Cerebellar cortex (tissue), 1 donor: ENCODE measurements around the gene RNF220.
"Not testable (repeated sequence)": the region's sequence is repeated elsewhere in the genome, so short reads cannot be mapped to it uniquely, and the experiment has no call there.

Experiments
- DNase-seq: peaks from one replicate; pipeline ENCODE4 v3.0.0-alpha.2; 2015; ENCODE audit warnings: low spot score

Gene RNF220

DNA sequence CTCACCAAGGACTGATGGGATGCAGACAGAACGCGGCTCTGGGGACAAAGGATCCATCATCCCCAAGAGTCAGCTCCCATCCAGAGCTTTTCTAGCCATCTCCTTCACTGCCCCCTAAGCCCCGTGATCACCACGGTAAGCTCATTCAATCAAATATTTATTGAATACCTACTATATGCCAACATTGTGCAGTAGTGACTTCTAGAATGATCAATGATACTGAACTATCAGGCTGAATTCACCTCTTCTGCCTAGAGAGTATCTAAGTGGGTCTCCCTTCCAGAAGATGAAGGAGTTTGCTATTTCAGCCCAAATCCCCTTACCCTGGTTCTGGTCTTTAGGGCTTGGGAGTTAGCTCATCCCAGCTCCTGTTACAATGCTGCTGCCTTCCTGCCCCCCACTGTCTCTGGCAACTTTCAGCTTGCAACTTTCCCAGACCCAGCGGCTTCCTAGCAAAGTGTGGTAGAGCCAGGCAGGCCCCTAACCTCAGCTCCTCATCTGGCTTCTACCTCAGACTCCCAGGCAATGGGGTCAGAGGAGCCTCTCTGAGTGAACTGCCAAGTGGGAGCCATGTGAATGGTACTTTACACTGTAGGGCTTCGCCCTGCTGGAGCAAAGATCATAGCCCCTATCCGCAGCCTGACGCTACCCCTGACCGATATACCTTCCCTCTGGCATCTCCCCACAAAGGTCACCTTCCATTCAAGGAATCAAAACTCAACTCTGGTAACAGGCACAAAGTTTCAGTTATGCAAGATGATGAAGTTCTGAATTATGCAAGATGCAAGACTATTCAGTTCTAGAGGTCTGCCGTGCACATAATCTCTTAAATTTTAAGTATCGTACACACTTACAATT lies 248.3 kb downstream of the RNF220 start:
- no peak for DNase-seq

DNA sequence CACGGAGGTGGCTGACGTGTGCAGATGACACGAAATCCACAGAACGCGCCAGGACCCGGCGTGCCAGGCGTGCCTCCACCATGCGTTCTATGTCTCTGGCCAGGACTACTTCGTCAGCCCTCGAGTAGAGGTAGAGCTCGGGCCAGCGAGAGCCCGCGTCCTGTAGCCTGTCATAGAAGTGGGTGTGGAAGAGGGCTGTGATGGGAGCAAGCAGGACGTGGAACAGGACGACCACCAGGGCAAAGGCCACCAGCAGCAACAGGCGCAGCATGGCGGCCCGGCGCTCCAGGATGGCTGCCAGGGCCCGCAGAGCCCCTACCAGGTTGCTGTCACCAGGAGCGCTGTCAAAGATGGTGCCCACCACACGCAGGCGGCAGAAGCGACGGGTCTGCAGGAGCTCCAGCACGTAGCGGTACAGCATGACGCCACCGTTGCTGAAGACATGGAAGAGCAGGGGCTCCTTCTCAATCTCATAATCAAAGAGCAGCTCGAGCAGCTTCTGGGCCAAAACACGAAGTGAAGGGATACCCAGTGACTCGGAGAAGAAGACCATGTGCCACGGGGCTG lies 249.6 kb downstream of the RNF220 start:
- DNase-seq, result no peak

DNA sequence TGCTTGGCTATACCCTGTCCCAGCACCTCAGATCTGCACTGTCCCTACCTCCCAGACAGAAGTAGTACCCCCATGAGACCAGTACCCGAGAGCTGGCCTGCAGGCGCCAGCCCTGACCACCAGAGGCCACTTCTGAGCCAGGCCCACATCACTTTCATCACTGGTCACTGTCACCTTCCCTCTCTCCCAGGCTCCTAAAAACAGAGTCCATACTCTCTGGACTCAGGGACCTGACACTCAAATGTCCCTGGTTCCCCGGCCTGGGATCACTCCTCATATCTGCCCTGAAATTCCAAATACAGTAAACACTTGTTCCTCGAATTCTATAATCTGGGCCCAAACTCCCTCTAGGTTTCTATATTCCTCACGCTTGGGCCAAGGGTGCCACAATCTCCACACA lies 250.6 kb downstream of the RNF220 start:
- DNase-seq, result no peak

DNA sequence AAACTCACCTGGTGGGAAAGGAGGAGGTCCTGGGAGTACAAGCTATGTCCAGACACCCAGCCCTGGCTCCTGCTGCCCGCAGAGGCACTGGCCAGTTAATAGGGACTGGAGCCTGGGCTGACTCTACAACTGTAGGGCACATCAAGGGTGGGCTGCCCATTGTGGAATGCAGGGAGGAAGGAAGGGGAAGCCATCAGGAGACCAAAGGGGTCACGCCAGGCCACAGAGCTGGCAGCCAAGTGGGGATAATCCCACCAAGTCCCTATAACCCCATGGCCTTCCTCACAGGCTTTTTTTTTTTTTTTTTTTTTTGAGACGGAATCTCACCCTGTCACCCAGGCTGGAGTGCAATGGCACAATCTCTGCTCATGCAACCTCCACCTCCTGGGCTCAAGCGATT lies 254.5 kb downstream of the RNF220 start:
- no peak for DNase-seq

DNA sequence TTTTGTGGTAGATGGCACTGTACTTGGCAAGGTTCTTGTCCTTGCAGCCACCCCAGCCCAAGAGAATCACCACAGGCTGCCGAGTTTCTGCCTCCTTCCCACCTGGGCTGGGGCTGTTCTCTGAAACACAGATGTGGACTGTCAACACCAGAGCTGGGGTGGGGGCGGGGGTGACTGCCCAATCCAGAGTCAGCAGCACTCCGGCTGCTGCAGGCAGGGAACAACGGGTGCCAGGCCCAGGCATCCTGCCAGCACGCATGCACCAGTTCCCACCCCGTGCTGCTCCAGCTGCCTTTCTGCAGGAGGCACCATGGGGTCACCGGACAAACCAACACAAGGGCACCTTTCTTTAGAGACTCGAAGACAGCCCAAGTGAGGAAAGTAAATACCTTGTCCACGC lies 255.1 kb downstream of the RNF220 start:
- DNase-seq, result no peak

DNA sequence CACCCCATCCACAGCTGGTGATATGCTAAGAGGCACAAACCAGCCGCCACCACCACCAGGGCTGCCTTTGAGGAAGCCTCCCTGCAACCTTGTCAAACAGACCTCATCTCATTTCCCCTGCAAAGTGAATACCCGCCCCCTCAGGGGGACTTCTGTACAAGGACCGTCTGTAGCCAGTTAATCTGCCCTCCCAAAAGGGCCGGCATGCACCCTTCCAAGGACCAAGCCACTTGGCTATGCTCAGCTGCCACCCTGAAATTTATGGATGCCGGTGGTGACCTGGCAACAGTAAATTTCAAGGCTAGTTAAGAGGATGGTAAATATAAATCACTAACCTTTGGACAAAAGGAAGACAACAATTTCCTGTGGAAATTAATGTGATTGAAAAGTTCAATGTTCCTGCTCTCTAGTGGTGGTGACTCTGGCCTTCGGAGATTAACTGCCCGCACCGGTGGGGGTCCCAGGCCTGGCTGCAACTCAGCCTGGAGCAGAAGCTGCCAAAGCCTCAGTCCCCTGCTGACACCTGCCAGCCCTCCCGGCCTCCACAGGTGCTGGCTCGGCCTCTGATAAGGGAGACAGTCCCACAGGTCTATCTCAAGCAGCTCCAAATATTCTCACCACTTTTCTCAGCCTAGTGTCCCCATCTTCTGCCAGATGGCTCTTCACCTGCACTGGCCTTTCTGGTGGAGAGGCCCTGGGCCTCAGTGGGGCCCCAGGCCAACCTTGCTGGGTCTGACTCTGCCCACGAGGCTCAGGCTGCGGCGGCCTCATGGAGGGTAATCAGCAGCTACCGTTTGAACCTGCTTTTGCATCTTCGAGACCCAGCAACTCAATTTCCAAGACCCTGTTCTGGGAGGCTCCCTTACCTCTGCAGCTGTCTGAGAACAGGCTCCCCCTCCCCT lies 257.0 kb downstream of the RNF220 start:
- no peak for DNase-seq

DNA sequence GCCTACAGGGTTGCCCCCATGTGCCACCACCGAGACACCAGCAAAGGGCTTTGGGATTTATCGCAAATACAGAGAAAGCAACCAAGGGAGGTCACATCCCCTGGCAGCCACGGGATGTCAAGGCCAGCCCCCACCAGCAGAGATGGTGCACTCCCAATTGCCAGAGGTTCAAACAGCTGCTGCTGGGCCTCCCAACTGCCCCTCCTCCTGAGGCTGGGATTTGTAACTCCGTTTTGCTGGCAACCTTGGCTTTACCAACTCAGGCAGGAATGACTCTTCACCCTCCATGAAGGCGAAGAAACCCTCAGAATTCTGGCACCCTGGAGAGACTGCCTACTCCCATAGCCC lies 257.6 kb downstream of the RNF220 start:
- no peak for DNase-seq

DNA sequence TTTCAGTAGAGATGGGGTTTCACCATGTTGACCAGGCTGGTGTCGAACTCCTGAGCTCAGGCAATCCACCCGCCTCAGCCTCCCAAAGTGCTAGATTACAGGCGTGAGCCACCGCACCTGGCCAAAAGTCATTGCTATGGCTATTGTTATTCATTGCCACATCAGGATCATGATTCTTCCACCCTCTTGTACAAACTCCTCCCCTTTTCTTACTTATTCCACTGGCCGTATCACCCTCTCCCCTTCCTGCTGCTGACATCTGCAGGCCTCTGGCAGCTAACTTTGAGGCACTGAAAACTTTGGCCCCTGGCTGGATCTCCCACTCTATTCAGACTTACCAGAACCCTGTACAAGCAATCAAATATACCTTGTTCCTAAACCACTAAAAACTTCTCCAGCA lies 258.4 kb downstream of the RNF220 start:
- no peak for DNase-seq

DNA sequence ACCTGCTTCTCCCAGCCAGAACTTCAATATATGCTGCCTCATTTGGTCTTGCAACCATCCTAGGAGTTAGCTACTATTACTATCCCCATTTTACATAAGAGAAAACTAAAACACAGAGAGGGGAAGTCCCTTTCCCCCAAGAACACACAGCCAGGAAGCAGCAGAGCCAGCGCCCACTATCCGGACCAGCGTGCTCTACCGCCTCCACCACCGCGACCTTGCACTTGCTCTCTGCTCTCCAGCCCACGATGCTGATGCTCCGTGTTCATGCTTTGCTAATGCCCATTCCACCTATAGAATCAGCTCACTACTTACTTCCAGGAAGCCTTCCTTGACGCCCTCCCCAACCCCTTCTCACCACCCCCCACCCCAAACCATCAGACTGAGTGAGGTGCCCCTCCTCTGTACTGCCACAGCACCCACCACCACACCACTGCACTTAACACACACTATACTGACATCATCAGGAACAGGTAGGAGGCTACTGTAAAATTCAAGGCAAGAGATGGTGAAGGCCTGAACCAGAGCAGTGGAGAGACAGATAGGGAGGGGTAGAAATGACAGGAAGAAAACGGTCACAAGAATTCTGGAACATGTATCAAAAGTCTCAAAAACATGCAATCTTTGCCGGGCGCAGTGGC lies 259.8 kb downstream of the RNF220 start:
- DNase-seq, result no peak

DNA sequence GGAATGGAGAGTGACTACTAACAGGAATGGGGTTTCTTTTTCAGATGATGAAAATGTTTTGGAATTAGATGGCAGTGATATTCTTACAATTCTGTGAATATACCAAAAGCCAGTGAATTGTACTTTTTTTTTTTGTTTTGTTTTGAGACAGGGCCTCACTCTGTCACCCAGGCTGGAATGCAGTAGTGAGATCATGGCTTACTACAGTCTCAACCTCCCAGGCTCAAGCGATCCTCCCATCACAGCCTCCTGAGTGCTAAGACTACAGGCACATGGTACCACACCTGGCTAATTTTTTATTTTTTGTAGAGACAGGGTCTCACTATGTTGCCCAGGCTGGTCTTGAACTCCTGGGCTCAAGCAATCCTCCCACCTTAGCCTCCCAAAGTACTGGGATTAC lies 261.7 kb downstream of the RNF220 start:
- DNase-seq, result not testable (repeated sequence)

DNA sequence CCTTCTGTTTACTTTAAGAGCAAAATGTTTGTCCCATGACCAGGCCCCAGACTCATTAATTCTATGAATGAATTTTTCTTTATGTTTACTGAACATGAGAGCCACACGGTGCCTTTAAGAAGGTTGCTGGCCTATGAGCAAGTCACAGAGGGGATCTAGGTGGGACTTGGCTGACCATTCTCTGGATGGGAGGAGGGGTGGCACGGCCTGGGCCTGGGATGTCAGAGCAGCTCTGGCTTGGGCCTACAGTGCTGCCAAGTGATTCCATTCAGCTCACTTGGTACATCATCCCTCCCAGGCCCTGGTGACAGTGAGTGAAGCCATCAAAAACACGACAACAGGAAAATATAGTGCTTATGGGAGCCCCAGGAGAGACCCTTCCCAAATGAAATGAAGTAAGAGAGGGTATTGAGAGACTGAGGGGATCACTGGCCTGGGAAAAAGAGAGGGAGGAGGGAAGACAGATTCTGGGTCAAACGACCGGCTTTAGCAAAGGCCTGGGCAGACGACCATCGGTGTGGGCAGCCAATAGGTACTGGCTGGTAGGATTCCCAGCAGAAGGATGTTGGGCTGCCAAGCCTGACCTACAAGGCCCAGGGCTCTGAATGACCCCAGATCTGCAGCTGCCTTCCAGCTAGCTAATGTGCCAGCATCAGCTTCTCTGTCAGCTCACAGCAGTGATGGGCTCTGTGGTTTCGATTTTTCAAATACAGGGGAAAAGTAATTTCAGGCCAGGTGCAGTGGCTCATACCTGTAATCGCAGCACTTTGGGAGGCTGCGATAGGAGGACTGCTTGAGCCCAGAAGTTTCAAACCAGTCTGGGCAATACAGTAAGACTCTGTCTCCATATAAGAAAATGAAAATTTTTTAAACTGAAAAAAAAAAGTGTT lies 265.9 kb downstream of the RNF220 start:
- DNase-seq, result peak; percentile 50

DNA sequence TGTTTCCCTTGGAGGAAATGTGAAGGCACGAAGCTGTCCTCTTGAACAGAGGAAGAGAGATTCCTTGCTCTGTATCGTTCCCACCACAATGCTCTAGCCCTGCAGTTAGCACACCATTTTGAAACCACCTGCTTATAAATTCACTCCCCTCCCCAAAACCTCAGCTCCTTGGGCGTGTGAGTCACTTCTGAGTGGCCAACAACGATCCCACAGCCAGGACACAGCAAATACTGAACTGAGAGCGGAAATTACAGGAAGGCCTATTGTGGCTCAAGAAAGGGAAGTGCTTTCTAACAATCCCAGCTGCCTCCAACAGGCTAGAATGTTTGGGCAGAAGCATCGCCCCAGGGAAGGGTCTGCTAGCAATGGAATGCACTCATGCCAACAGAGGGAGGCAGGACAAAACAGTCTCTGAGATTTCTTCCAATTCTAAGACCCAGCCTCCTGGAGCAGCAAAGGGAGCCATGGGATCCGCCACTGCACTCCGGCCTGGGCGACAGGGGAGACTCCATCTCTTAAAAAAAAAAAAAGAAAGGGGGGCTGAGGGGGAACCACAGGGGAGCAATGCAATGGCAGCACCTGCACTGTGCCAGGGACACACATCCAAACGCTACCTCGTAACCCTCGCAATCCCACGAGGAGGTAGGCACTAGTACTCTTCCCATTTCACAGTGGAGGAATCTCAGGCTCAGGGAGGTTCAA lies 267.4 kb downstream of the RNF220 start:
- DNase-seq, result no peak

DNA sequence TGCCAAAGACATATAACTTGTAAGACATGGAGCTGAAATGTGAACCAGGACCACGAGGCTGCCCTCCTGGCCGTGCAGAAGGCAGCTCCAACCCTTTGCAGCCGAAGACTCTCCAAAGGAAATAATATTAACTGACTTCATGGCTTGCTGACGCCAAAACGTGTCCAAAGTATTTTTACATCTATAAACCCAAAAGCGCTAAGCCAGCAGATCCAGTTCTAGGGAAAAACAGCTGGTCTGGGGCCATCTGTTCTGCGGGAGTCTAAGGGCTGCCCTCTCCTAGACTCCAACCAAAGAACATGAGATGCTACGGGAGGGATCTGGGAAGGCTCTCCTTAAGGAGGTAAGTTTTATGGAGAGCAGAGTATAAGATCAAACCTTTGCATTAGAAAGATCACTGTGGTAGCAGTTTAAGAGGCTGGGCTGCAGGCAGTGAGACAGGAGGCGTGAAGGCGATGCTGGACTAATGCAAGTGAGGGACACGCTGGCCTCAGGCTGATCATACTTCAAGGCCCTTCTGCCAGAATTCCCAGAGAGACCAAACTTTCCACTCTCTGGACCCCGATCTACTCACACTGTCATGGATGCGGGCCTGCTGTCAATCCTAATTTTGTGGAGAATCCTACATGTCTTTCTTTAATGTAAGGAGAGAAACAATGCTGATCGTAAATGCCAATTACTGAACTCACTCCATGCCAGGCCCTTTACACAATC lies 268.1 kb downstream of the RNF220 start:
- DNase-seq, result no peak

DNA sequence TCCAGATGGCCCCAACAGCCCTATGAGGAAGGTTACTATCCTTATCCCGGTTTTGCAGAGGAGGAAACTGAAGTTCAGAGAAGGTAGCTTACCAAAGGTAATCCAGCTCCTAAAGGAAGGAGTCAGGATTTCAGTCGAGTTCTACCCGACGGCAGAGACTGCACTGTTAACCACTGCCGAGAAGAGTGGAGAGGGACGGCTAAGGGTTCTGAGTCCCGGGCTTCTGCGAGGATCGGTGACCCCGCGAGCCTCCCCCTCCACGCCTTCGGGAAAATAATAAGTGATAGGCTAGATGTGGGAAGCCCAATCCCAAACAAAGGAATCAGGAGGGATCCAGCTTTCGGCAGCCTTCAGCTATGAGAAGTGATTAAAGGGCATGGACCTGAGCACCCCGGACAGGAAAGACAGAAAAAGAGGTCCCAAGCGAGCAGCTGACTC lies 268.6 kb downstream of the RNF220 start:
- DNase-seq, result no peak

DNA sequence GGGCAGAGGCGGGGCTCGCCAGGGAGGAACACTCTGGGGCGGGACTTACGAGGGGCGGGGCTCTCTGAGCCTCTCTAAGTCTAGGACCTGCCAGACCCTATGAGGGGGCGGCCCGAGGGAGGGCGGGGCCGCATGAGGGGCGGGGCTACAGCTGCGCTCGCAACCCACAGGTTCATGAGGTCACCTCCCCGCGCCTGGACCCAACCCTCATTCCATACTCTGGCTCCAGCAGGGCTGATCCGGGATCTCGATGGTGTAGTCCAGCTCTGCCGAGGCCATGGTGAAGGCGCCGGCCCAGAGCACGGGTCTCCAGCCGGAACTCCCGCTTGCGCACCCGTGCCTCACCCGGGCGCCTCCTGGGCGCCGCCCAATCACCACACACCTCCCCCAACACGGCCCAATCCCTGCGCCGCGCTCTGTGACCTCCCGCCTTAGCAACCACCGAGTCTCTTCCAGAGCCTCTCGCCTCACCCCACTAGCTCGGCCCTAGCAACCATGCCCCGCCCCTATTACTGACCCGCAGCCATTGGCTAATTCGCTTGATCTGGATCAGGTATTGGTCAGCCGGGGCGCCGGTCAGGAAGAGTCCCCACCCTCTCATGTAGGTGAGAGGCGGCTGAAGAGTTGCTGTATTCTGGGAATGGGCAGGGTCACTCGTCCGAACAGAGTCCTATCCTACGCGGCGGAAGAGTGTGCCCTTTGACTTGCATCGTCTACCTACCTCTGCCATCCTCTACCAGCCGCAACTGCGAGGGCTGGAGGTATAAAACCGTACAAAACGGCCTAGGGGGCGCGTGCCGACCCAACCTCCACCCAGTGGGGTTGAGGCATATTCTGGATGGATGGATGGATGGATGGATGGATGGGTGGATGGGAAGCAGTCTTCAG lies 269.3 kb downstream of the RNF220 start, which contains the start of the genes ARMH1 and TMEM53:
ARMH1 (plus strand) TSS at position 602 of the 888 bp plus-strand sequence. CDS start 14,984 bp downstream, outside the sequence.
TMEM53 (minus strand) TSS at position 369 of the 888 bp plus-strand sequence; CDS start at position 279, 90 bp downstream.
- peak; percentile 100 for DNase-seq

DNA sequence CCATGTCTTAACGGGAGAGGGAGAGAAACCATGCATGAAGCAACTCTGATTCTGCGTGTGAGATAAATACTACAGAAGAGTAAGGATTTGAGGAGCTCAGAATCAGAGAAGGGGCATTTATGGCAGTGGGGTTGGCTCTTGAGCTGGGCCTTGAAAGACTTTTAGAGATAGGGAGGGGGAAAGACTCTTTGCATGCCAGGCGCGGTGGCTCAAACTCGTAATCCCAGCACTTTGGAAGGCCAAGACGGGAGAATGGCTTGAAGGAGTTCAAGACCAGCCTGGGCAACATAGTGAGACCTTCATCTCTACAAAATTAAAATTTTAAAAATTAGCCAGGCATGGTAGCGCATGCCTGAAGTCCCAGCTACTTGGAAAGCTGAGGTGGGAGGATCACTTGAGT lies 270.1 kb downstream of the RNF220 start:
- DNase-seq, result no peak

DNA sequence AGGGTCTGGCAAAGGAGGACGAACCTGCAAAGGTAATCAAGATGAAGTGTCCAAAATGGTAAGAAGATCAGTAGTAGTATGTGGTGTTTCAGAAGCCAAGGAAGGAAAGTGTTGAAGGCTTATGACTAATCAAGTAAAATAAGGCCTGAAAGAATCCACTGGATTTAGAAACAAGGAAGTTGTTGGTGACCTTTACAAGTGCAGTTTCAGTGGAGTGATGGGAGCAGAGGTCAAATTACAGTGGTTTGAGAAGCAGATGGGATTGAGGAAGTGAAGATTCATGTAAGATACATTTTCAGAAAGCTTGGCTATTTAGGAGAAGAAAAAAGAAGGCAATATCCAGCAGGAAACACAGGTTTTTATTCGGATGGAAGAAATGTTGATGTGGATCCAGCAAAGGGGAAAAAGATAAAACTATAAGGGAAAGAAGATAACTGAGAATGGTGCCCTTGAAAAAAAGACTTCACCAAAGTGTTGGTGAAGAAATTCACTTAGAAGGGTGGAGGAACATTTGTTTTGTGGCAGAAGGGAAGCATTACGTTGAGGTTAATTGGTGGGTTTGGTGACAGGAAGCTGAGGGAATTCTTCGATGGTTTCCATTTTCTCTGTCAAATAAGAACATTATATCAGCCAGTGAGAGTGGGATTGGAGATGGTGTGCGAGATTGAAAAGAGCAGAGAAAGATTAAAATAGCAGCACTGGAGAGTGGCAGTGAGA lies 271.6 kb downstream of the RNF220 start:
- DNase-seq, result no peak

DNA sequence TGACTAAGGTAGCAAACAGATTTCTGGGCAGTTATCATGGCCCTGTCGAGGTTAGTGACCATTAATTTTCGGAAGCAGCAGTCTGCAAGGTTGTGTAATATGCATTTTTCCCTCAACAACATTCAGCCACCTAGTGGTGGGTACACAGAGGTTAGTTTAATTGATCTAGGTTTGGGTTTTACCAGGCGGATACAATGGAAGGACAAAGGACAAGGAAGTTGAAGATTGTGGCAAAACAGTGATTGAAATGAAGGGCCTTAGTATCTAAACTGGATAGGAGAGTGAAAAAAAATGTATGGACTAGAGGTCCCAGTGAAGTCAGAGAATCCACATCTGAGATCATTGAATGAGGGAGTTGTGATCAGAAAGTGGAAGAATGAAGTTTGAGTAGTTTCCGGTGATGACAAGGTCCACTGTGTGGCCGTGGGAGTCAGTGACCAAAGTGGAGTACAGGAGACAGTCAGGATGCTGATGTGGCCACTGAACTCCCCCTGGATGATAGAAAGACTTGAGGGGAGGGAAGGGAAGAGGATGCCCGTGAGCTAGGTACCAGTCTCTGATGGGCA lies 272.2 kb downstream of the RNF220 start:
- no peak for DNase-seq
